ENCODE measurements around the gene UQCR11. TPM values are rescaled to one million over a fixed set of nuclear protein-coding genes. Genes with fewer than 3 reads are reported as not detected.
A peak's percentile ranks its signal among the peaks of the same experiment; 100 is the strongest.

The UQCR11 gene
- polyA plus RNA-seq, 1 donor from 2014 or later: 487 TPM

- Mint-ChIP-seq H3K4me1 (no peaks in the 10 kb centered on the region), H3K36me3 (peaks cover 1% of the 10 kb centered on the region), H3K9me3 (no peaks in the 10 kb centered on the region), H3K27me3 (no peaks in the 10 kb centered on the region), H3K27ac (no peak overlapping the region), H3K4me3 (no peak overlapping the region)
Observed at GRCh38 chr19:1577929-1578618, 27.2 kb downstream of the UQCR11 start.

DNA sequence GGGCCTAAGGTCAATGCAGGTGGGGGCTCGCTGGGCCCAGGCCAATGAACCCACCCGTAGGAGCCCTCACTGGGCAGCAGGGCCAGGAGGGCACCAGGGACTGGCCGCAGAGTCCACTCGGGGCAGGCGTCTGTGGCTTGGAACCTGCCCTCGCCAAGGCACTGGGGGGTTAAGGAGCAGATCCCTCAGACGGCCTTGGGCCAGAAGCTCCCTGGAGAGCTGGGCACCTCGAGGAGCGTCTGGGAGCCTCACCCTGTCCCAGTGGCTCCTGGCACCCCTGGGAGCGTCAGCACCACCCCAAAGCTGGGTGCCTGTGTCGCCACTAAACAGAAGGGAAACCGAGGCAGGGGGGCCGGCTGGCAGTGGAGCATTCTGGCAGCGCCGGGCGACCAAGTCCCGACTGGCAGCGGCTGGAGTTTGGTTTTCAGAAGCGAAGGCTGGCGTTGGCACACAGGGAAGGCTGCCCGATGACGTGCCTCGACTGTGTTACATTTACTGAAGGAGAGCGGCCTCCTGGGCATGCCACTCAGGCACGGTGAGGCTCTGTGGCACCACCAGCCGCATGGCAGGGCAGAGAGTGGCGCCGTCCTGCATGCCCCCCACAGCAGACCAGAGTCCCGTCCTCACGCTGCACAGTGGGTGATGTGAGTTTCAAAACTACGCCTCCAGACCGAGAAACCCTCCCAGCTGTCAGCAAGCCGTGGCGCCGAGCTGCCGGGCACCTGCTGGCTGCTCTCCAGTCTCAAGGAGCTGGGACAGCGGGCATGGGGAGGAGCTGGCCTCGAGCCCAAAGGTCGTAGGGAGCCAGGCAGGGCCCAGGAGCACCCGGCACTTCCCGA is 28.0 kb downstream of the UQCR11 start:
- H3K4me3 Mint-ChIP-seq: no peak overlapping the region
- H3K9me3 Mint-ChIP-seq: no peaks in the 10 kb centered on the region
- H3K27me3 Mint-ChIP-seq: no peaks in the 10 kb centered on the region
- peak overlapping the region in 1 of 3 donors; percentile 31 for H3K27ac Mint-ChIP-seq
- H3K4me1 Mint-ChIP-seq: no peaks in the 10 kb centered on the region
- peaks cover 1% of the 10 kb centered on the region for H3K36me3 Mint-ChIP-seq

GRCh38 chr19:1576242-1577089 is 28.8 kb downstream of the UQCR11 start:
- Mint-ChIP-seq H3K4me3 (no peak overlapping the region), H3K27me3 (no peaks in the 10 kb centered on the region), H3K36me3 (peaks cover 1% of the 10 kb centered on the region), H3K4me1 (no peaks in the 10 kb centered on the region), H3K9me3 (no peaks in the 10 kb centered on the region), H3K27ac (no peak overlapping the region)

DNA sequence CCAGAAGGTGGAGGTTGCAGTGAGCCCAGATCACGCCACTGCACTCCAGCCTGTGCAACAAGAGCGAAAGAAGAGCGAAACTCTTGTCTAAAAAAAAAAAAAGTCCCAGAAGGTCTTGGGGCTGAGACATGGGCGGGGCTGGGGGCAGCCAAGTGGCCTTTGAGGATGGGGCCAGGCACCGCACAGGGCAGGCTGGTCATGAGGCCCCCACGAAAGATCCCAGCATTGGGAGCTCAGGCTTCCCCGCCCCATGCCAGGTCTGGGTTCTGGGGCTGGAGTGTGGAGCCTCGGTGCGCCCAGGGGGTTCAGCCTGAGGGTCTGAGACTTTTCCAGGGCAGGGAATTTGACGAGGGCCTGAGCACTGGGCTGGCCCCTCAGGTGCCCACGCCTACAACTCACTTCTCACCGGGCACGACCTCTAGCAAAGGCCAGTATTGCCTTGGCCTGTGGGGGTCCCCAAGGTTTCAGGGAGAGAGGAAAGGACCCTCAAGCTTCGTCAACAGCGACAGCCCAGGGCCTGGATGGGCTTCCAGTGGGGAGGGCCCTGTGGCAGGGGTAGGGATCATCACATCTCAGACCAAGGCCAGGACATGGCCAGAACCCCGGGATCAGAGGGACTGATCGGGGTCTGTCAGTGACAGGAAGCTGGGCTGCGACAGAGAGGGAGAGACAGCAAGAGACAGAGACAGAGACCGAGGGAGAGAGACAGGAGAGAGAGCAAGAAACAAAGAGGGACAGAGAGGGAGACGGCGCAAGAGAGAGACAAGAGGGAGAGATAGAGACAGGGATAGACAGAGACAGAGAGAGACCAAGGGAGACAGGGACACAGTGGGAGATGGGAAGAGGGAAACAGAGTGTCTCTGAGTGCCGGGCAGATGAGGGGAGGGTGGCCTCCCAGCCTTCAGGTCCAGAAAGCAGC is 29.7 kb downstream of the UQCR11 start:
- no peaks in the 10 kb centered on the region for H3K36me3 Mint-ChIP-seq
- no peaks in the 10 kb centered on the region for H3K9me3 Mint-ChIP-seq
- no peak overlapping the region for H3K27ac Mint-ChIP-seq
- H3K4me3 Mint-ChIP-seq: no peak overlapping the region
- H3K27me3 Mint-ChIP-seq: no peaks in the 10 kb centered on the region
- H3K4me1 Mint-ChIP-seq: no peaks in the 10 kb centered on the region

DNA sequence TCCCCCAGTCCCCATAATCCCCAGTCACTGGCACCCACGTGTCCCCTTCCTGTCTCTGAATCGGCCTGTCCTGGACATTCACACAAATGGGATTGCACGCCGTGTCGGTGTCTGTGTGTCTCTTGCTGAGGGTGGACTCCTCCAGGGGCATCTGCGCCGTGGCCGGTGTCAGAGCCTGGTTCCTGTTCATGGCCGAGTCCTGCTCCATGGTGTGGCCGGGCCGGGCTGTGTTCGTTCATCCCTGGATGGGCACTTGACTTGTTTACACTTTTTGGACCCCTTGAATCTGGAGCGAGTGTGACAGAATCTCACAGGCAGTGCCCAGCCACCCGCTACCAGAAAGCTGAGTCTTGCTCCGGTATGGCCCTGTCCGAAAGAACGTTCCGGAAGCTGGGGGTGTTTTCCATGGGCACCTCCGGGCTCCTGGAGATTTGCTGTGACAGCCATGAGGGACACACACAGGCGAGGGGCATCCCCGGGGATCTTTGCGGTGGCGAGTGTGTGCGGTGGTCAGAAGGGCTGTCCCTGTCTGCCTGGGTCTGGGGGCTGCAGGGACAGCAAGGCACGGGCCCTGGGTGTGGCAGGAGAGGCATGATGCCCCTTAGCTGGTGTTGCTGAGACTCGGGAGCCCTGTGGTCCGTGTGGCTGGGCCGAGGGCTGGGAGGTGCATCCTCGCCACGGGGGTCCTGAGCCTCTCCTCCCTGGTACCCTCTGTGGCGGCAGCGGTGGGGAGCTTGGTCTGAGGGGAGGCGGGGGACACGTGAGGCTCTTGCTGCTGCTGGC is 30.7 kb downstream of the UQCR11 start:
- Mint-ChIP-seq H3K27me3 (peaks cover 3% of the 10 kb centered on the region), H3K4me1 (peaks cover 0 to 2% (median 0%) of the 10 kb centered on the region in 3 donors), H3K4me3 (no peak overlapping the region), H3K27ac (no peak overlapping the region), H3K36me3 (no peaks in the 10 kb centered on the region), H3K9me3 (no peaks in the 10 kb centered on the region)

GRCh38 chr19:1572795-1573194 is 32.5 kb downstream of the UQCR11 start:
- Mint-ChIP-seq H3K4me3 (no peak overlapping the region), H3K9me3 (no peaks in the 10 kb centered on the region), H3K36me3 (no peaks in the 10 kb centered on the region), H3K27me3 (peaks cover 3% of the 10 kb centered on the region), H3K27ac (no peak overlapping the region), H3K4me1 (peaks cover 0 to 2% (median 0%) of the 10 kb centered on the region in 3 donors)

DNA sequence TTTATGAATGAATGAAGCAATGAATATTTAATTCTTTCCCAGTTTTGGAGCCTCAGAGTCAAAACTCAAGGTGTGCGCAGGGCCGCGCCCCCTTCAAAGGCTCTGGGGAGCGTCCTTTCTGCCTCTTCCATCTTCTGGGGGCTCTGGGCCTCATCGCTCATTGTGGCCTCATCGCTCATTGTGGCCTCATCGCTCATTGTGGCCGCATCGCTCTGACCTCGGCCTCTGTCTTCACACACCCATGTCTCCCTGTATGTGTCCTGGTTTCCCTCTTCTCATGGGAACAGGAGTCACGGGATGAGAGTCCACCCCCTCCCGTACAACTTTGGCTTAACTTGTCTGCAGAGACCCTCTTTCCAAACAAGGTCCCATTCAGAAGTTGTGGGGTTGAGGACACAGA is 33.9 kb downstream of the UQCR11 start:
- Mint-ChIP-seq H3K4me1 (peaks cover 0 to 2% (median 0%) of the 10 kb centered on the region in 3 donors), H3K27ac (peak overlapping the region in 1 of 3 donors; percentile 51), H3K4me3 (no peak overlapping the region), H3K9me3 (no peaks in the 10 kb centered on the region), H3K36me3 (no peaks in the 10 kb centered on the region), H3K27me3 (peaks cover 3% of the 10 kb centered on the region)

- no peaks in the 10 kb centered on the region for H3K36me3 Mint-ChIP-seq
- H3K4me3 Mint-ChIP-seq: peak overlapping the region in 1 of 4 donors; percentile 60
- H3K9me3 Mint-ChIP-seq: no peaks in the 10 kb centered on the region
- peaks cover 3% of the 10 kb centered on the region for H3K27me3 Mint-ChIP-seq
- H3K27ac Mint-ChIP-seq: peak overlapping the region in 1 of 3 donors; percentile 56
- peaks cover 0 to 2% (median 0%) of the 10 kb centered on the region in 3 donors for H3K4me1 Mint-ChIP-seq
Observed at GRCh38 chr19:1570836-1571235, 34.4 kb downstream of the UQCR11 start.

DNA sequence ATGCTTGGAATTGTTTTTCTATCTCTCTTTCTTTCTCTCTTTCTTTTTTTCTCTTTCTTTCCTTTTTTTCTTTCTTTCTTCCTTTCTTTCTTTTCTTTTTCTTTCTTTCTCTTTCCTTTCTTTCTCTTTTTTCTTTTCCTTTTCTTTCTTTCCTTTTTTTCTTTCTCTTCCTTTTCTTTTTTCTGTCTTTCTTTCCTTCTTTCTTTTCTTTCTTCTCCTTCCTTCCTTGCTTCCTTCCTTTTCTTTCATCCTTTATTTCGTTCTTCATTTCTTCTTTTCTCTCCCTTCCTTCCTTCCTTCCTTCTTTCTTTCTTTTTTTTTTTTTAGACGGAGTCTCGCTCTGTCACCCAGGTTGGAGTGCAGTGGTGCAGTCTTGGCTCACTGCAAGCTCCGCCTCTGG is 35.3 kb downstream of the UQCR11 start:
- Mint-ChIP-seq H3K27ac (peak overlapping the region in 2 of 3 donors; percentile 56 to 73), H3K36me3 (no peaks in the 10 kb centered on the region), H3K4me3 (peak overlapping the region in 2 of 4 donors; percentile 60 to 89), H3K4me1 (peaks cover 0 to 2% (median 0%) of the 10 kb centered on the region in 3 donors), H3K27me3 (peaks cover 3% of the 10 kb centered on the region), H3K9me3 (no peaks in the 10 kb centered on the region)

DNA sequence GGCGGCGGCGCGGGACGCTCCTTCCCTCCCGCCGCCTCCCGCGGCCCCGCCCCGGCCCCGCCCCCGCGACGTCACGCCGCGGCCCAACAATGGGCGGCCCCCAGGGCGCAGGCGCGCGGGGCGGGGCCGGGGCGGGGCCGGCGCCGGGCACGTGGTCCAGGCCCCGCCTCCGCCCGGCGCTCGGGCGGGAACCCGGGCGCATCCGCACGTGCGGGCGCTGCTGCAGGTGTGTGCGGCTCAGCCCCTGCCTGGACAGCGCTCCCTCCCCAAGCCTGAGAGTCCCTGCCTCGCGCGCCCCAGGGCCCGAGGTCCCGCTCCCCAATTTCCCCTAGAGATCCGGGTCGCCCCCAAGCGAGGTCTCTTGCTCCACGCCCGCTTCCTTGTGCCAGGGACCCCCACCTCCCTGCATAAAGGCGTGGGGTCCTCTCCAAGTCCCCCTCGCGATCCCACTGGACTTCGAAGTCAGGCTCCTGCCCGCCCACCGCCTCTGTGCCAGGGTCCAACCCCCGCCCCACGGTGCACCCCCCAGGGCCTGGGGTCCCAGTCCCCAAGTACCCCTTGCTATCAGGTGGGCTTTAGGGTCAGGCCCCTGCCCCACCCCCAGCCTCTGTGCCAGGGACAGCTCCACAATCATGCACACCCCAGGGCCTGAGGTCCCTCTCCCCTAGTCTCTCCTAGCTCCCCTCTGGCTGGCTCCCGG is 36.8 kb downstream of the UQCR11 start, which contains the start of gene MEX3D:
Gene MEX3D, minus strand, starts transcription at position 6 of the 700 bp plus-strand sequence. CDS start 267 bp downstream, outside the sequence.
- no peak within 1 kb of the TSS for H3K27ac Mint-ChIP-seq
- H3K27me3 Mint-ChIP-seq: peaks cover 3% of the 10 kb centered on the region
- H3K4me1 Mint-ChIP-seq: peaks cover 0 to 2% (median 0%) of the 10 kb centered on the region in 3 donors
- H3K9me3 Mint-ChIP-seq: no peaks in the 10 kb centered on the region
- H3K4me3 Mint-ChIP-seq: peak within 1 kb of the TSS in 3 of 4 donors; percentile 60 to 85 (median 63)
- H3K36me3 Mint-ChIP-seq: no peaks in the 10 kb centered on the region

DNA sequence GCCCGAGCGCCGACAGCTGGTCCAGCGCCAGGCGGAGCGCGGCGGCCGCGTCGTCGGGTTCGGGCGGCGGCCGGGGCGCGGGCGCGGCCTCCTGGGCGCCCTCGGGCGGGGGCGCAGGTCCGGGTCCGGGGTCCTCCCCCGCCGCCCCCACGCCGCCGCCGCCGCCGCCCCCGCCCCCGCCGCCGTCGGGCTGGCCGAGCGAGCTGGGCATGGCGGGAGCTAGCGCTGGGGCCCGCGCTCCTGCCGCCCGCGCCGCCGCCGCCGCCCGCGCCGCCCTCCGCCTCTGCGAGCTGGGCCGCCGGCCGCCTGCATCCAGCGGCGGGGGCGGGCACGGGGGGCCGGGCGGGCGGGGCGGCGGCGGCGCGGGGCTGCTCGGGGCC is 37.4 kb downstream of the UQCR11 start:
- H3K9me3 Mint-ChIP-seq: no peaks in the 10 kb centered on the region
- peaks cover 3% of the 10 kb centered on the region for H3K27me3 Mint-ChIP-seq
- H3K4me3 Mint-ChIP-seq: no peak overlapping the region
- H3K36me3 Mint-ChIP-seq: no peaks in the 10 kb centered on the region
- H3K27ac Mint-ChIP-seq: no peak overlapping the region
- H3K4me1 Mint-ChIP-seq: peaks cover 0 to 2% (median 0%) of the 10 kb centered on the region in 3 donors

- Mint-ChIP-seq H3K4me1 (peaks cover 0 to 2% (median 0%) of the 10 kb centered on the region in 3 donors), H3K27me3 (peaks cover 3% of the 10 kb centered on the region), H3K27ac (no peak overlapping the region), H3K36me3 (no peaks in the 10 kb centered on the region), H3K9me3 (no peaks in the 10 kb centered on the region), H3K4me3 (peak overlapping the region in 1 of 4 donors; percentile 49)
Observed at GRCh38 chr19:1567116-1567847, 38.0 kb downstream of the UQCR11 start.

All from IgD-negative memory B cell (primary cell).